CD4-positive, alpha-beta T cell (primary cell): ENCODE data around the gene CBFA2T3. TPM values are rescaled to one million over a fixed set of nuclear protein-coding genes. Genes with fewer than 3 reads are reported as not detected.

Experiments
- ATAC-seq: fragments of 200-7000 bp; cut with Tn5 transposase; one replicate; pipeline ENCODE4 v1.10.0; 2022; ENCODE audit warnings: mild to moderate bottlenecking; ENCODE audit not compliant: poor library complexity
- CTCF ChIA-PET: fragments of 350-600 bp; sonication (Branson Sonifier 250); formaldehyde crosslinking; loops from one replicate; lab custom pipeline; 2021; ENCODE audit warnings: antibody characterized with exemption, inconsistent platforms; lab: Charles Lee
- POLR2A ChIA-PET: fragments of 350-600 bp; sonication (Branson Sonifier 250); formaldehyde crosslinking; loops from one replicate; lab custom pipeline; 2021; ENCODE audit warnings: antibody characterized with exemption, inconsistent platforms; lab: Charles Lee
- DNase-seq, 14 experiments: peaks; one replicate each; pipeline ENCODE4 v3.0.0-alpha.2; 2013 to 2020; ENCODE audit warnings: mixed read lengths in 2 of 14
- H3K27ac ChIP-seq, 2 donors: one replicate each; pipeline versions ENCODE4 v1.5.1 to v1.7.0; 2013; ENCODE audit warnings: low read length in 2 of 2, low read depth in 1 of 2, mild to moderate bottlenecking in 1 of 2
- H3K27me3 ChIP-seq, 2 experiments: 1 replicate in 1 of 2; 2 replicates in 1 of 2; pipeline versions ENCODE4 v1.6.1 to v1.7.0; 2013; ENCODE audit warnings: low read length in 2 of 2, control low read depth in 1 of 2, mild to moderate bottlenecking in 1 of 2, moderate library complexity in 1 of 2; ENCODE audit not compliant: insufficient read depth in 2 of 2, control insufficient read depth in 1 of 2
- H3K36me3 ChIP-seq: one replicate; pipeline ENCODE4 v1.6.1; 2013; ENCODE audit warnings: low read length, control low read depth; ENCODE audit not compliant: insufficient read depth
- H3K4me1 ChIP-seq: one replicate; pipeline ENCODE4 v1.6.1; 2013; ENCODE audit warnings: low read length, control low read depth; ENCODE audit not compliant: insufficient read depth
- H3K4me3 ChIP-seq: one replicate; pipeline ENCODE4 v1.5.1; 2013; ENCODE audit warnings: mild to moderate bottlenecking, low read length, moderate library complexity
- H3K9me3 ChIP-seq, 2 experiments: 1 replicate in 1 of 2; 2 replicates in 1 of 2; pipeline versions ENCODE4 v1.6.1 to v1.7.0; 2013; ENCODE audit warnings: low read length in 2 of 2, mild to moderate bottlenecking in 2 of 2, control low read depth in 1 of 2, moderate library complexity in 1 of 2; ENCODE audit not compliant: control insufficient read depth in 1 of 2, insufficient read depth in 1 of 2
- H3K27ac Mint-ChIP-seq: one replicate; pipeline ENCODE4 v1.8.0; 2020; ENCODE audit warnings: mixed read lengths
- H3K27me3 Mint-ChIP-seq: one replicate; pipeline ENCODE4 v1.8.0; 2021; ENCODE audit warnings: mixed read lengths
- H3K36me3 Mint-ChIP-seq: one replicate; pipeline ENCODE4 v1.8.0; 2021; ENCODE audit warnings: low read depth, mixed read lengths
- H3K4me1 Mint-ChIP-seq: one replicate; pipeline ENCODE4 v1.8.0; 2021; ENCODE audit warnings: low read depth, mixed read lengths
- H3K4me3 Mint-ChIP-seq: one replicate; pipeline ENCODE4 v1.8.0; 2020; ENCODE audit warnings: mild to moderate bottlenecking, mixed read lengths
- H3K9me3 Mint-ChIP-seq: one replicate; pipeline ENCODE4 v1.8.0; 2020; ENCODE audit warnings: mixed read lengths
- intact Hi-C, 2 experiments: fragments of 100-400 bp; cut with DNase I in 1 of 2; cut with micrococcal nuclease in 1 of 2; formaldehyde crosslinking; loops; one replicate each; pipeline versions ENCODE4 v1.15.1 to v1.9.0; 2023 to 2025; cut with DNase I, micrococcal nuclease
- total RNA-seq, 174 experiments: library from RNA in 2 of 174; stranded (reverse) in 2 of 174; gene quantifications; one replicate each; pipeline ENCODE4 v1.2.3 and lab custom pipeline; 2021 to 2026
- TF ChIP-seq, protein P1 (sequence below): fragments of 200-600 bp; IDR thresholded peaks from one replicate; pipeline ENCODE4 v1.8.0; 2022; ENCODE audit warnings: antibody characterized with exemption, mild to moderate bottlenecking

Gene CBFA2T3
- total RNA-seq, 2 experiments from 2014 or later, result 0.80 to 1.6 TPM

DNA sequence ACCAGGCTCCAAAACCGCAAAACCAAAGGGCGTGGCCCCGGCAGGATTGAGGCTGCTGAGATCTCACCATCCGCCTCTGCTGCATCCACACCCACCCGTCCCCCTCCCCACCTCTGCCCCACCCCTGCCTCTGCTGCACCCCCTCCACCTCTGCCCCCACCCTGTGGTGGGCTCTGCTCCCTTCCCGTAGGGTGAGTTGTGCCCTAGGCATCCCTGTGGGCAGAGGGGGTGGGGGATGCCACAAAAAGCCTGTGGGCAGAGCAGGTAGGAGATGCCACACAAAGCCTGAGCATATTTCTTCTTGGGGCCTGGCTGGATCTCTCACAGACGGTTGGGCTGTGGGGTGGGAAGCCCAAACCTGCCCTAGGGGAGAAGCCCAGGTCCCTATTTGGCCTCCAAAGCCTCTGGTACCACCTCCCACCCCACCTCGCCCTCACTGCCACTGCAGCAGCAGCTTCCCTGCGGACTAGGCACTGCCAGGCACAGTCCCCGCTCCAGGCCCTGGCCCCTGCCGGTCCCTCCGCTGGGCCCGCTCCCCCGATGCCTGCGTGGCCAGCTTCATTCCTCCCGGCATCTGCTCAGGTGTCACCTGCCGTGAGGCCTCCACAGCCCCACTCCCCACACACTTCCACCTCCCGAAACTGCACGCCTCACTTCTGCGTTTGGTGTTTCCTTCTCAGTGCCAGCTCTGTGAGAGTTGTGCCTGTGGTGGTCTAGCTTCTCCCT lies 99.3 kb downstream of the CBFA2T3 start:
- no peak overlapping the region for H3K27ac Mint-ChIP-seq
- intact Hi-C loops, result loop anchor here in 1 of 2 experiments (5.0 kb wide), 1 partner anchor 40 kb away; no protein-coding TSS in a partner anchor
- CTCF ChIA-PET, result no interaction called here
- no peaks in the 10 kb centered on the region for H3K4me1 Mint-ChIP-seq
- Histone ChIP-seq H3K27ac (no peak overlapping the region), H3K4me3 (no peak overlapping the region), H3K4me1 (peaks cover 9% of the 10 kb centered on the region), H3K27me3 (no peaks in the 10 kb centered on the region), H3K36me3 (no peaks in the 10 kb centered on the region), H3K9me3 (peaks cover 0 to 11% of the 10 kb centered on the region in 2 experiments)
- DNase-seq (no peak), ATAC-seq (no peak)
- H3K36me3 Mint-ChIP-seq, result no peaks in the 10 kb centered on the region
- no peaks in the 10 kb centered on the region for H3K27me3 Mint-ChIP-seq
- no peak overlapping the region for H3K4me3 Mint-ChIP-seq
- POLR2A ChIA-PET, result no interaction called here
- H3K9me3 Mint-ChIP-seq, result no peaks in the 10 kb centered on the region
- TF ChIP-seq, protein P1, sequence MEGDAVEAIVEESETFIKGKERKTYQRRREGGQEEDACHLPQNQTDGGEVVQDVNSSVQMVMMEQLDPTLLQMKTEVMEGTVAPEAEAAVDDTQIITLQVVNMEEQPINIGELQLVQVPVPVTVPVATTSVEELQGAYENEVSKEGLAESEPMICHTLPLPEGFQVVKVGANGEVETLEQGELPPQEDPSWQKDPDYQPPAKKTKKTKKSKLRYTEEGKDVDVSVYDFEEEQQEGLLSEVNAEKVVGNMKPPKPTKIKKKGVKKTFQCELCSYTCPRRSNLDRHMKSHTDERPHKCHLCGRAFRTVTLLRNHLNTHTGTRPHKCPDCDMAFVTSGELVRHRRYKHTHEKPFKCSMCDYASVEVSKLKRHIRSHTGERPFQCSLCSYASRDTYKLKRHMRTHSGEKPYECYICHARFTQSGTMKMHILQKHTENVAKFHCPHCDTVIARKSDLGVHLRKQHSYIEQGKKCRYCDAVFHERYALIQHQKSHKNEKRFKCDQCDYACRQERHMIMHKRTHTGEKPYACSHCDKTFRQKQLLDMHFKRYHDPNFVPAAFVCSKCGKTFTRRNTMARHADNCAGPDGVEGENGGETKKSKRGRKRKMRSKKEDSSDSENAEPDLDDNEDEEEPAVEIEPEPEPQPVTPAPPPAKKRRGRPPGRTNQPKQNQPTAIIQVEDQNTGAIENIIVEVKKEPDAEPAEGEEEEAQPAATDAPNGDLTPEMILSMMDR, result no peak

GRCh38 chr16:88876942-88877526 lies 100.0 kb downstream of the CBFA2T3 start:
- H3K27ac Mint-ChIP-seq, result no peak overlapping the region
- ChIA-PET POLR2A (no interaction called here), CTCF (no interaction called here)
- H3K4me1 Mint-ChIP-seq, result no peaks in the 10 kb centered on the region
- intact Hi-C loops, result loop anchor here in 1 of 2 experiments (5.0 kb wide), 1 partner anchor 40 kb away; no protein-coding TSS in a partner anchor
- Histone ChIP-seq H3K27me3 (peaks cover under 1% of the 10 kb centered on the region in 2 experiments), H3K9me3 (peaks cover 0 to 11% of the 10 kb centered on the region in 2 experiments), H3K4me3 (no peak overlapping the region), H3K36me3 (no peaks in the 10 kb centered on the region), H3K27ac (no peak overlapping the region), H3K4me1 (peaks cover 4% of the 10 kb centered on the region)
- no peaks in the 10 kb centered on the region for H3K36me3 Mint-ChIP-seq
- DNase-seq, result no peak
- no peak for ATAC-seq
- H3K27me3 Mint-ChIP-seq, result no peaks in the 10 kb centered on the region
- H3K4me3 Mint-ChIP-seq, result no peak overlapping the region
- TF ChIP-seq, protein P1, result no peak
- H3K9me3 Mint-ChIP-seq, result no peaks in the 10 kb centered on the region

DNA sequence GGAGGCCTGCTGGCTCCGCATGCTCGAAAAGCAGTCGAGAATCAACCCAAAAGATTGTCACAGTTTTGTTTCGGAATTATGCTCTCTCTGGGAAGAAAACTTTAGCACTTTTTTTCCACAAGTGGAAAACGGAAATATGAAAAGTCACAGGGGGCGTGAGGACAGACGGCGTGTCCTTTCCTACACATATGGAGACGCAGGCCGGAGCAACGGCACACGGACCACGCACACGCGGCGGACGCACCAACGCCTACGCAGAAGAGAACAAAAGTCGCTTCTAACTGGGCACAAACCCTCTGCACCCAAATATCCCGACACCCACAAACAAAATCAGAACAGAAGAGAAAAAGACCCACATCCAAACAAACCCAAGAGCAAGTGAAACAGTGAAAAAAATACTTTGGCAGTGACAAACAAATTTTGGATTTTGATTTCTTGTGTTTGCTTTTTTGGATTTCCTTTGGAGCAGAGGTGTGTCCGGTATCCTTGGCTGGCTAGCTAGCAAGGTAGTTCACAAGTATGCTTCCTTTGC lies 101.2 kb downstream of the CBFA2T3 start:
- intact Hi-C loops, result loop anchor here in 1 of 2 experiments (5.0 kb wide), 1 partner anchor 42 kb away; no protein-coding TSS in a partner anchor
- Mint-ChIP-seq H3K27ac (no peak overlapping the region), H3K36me3 (no peaks in the 10 kb centered on the region), H3K9me3 (no peaks in the 10 kb centered on the region), H3K27me3 (peaks cover 7% of the 10 kb centered on the region), H3K4me1 (no peaks in the 10 kb centered on the region), H3K4me3 (no peak overlapping the region)
- ATAC-seq, result no peak
- DNase-seq, result no peak
- H3K9me3 ChIP-seq, result peaks cover 0 to 11% of the 10 kb centered on the region in 2 experiments
- no peak overlapping the region for H3K4me3 ChIP-seq
- H3K4me1 ChIP-seq, result peaks cover 3% of the 10 kb centered on the region
- H3K36me3 ChIP-seq, result no peaks in the 10 kb centered on the region
- peaks cover 10 to 13% of the 10 kb centered on the region in 2 experiments for H3K27me3 ChIP-seq
- no peak overlapping the region for H3K27ac ChIP-seq
- POLR2A ChIA-PET, result no interaction called here
- TF ChIP-seq, protein P1, result no peak
- CTCF ChIA-PET, result no interaction called here
